HG02840 (cell line): ENCODE results near the gene DNAJB9.
A peak's percentile ranks its signal among the peaks of the same experiment; 100 is the strongest.

Source experiments
- ATAC-seq: cut with Tn5 transposase; IDR thresholded peaks from one replicate; pipeline ENCODE4 v1.9.1; 2021; ENCODE audit warnings: mild to moderate bottlenecking, moderate library complexity, moderate number of reproducible peaks; ENCODE audit not compliant: unreplicated experiment, low FRiP score

Gene DNAJB9

GRCh38 chr7:108565987-108566386 is 3.7 kb upstream of the DNAJB9 start:
- ATAC-seq = no peak

- no peak for ATAC-seq
Measured at GRCh38 chr7:108568801-108569380, 783 bp upstream of the DNAJB9 start.

GRCh38 chr7:108570146-108570755 is 577 bp downstream of the DNAJB9 start:
- ATAC-seq = peak; percentile 17

- ATAC-seq = no peak
Measured at GRCh38 chr7:108572480-108572879, 2.8 kb downstream of the DNAJB9 start.

- ATAC-seq = no peak
Measured at GRCh38 chr7:108575156-108575555, 5.5 kb downstream of the DNAJB9 start.

GRCh38 chr7:108576116-108576515 is 6.4 kb downstream of the DNAJB9 start:
- ATAC-seq = no peak

- no peak for ATAC-seq
Measured at GRCh38 chr7:108578937-108579336, 9.3 kb downstream of the DNAJB9 start.

- no peak for ATAC-seq
Measured at GRCh38 chr7:108580298-108580697, 10.6 kb downstream of the DNAJB9 start.

GRCh38 chr7:108581655-108582491 is 12.2 kb downstream of the DNAJB9 start:
- no peak for ATAC-seq

- ATAC-seq = no peak
Measured at GRCh38 chr7:108584211-108584610, 14.5 kb downstream of the DNAJB9 start.

GRCh38 chr7:108585843-108586242 is 16.2 kb downstream of the DNAJB9 start:
- ATAC-seq = no peak

GRCh38 chr7:108586274-108586710 is 16.6 kb downstream of the DNAJB9 start:
- no peak for ATAC-seq

- ATAC-seq = no peak
Measured at GRCh38 chr7:108589199-108589598, 19.5 kb downstream of the DNAJB9 start.

- ATAC-seq = no peak
Measured at GRCh38 chr7:108589874-108590273, 20.2 kb downstream of the DNAJB9 start.

- ATAC-seq = no peak
Measured at GRCh38 chr7:108590606-108591005, 20.9 kb downstream of the DNAJB9 start.

- no peak for ATAC-seq
Measured at GRCh38 chr7:108592646-108593201, 23.1 kb downstream of the DNAJB9 start.

- no peak for ATAC-seq
Measured at GRCh38 chr7:108596560-108596959, 26.9 kb downstream of the DNAJB9 start.

GRCh38 chr7:108598153-108598552 is 28.5 kb downstream of the DNAJB9 start:
- no peak for ATAC-seq

- no peak for ATAC-seq
Measured at GRCh38 chr7:108598914-108599580, 29.4 kb downstream of the DNAJB9 start.

GRCh38 chr7:108600399-108600798 is 30.7 kb downstream of the DNAJB9 start:
- ATAC-seq = no peak
